Measurements from ENCODE around the gene RLBP1.

Gene RLBP1

DNA sequence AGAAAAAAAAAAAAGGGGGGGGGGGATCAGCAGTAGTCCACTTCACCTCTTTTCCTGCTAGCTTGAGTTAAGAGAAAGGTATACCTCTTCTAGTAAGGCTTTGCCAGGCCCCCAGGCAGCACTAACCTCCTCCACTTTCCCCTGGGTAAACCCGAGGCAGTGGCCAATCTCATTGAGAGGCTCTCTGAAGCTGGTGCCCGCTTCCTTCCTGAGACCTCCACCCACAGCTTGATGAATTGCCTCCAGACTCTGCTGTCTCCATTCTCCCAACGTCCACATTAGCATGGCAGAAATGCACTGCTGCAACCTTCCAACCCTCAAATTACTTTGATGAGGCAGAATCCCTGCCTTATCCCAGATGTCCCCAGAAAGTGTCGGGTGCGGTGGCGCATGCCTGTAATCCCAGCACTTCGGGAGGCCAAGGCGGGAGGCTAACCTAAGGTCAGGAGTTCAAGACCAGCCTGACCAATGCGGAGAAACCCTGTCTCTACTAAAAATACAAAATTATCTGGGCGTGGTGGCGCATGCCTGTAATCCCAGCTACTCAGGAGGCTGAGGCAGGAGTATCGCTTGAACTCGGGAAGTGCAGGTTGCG lies 15.3 kb downstream of the RLBP1 start:
- DNase-seq = no peak

GRCh38 chr15:89203705-89204273 lies 17.6 kb downstream of the RLBP1 start:
- peak; percentile 6 to 20 for DNase-seq

DNA sequence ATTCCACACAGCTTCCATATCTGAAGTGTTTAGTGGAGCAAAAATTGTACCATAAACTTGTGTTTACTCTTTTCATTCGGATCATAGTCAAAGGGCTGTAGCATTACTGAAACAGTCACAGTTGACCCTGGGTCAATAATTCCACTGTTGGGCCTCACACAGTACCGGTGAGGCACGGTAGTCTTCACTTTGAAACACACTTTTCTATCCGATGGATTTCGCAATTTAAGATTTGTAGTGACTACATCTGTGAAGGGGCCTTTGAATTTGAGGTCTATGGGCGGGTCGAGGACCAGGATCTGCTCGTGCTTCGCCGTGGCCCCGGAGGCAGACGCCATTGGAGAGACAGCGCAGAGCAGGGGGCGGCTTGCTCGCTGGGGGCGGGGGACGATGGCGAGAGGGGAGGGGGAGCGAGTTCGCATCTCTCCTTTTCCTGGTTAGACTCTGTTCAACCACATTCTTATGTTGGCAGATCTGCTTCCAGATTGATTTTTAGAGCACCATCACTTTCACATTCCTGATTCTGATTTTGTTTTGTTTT lies 19.8 kb downstream of the RLBP1 start:
- no peak for DNase-seq

DNA sequence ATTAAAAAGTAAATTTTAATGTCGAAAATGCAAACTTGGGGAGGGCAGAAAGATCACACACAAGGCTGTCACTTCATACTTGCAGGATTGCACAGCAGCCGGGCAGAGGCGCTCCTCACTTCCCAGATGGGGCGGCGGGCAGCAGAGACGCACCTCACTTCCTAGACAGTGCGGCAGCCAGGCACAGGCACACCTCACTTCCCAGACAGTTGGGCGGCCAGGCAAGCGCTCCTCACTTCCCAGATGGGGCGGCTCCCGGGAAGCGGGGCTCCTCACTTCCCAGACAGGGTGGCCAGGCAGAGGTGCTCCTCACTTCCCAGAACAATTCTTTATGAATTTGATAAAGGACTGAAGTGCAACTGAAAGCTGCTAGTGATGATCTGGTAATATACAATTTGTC lies 21.2 kb downstream of the RLBP1 start:
- DNase-seq = no peak

DNA sequence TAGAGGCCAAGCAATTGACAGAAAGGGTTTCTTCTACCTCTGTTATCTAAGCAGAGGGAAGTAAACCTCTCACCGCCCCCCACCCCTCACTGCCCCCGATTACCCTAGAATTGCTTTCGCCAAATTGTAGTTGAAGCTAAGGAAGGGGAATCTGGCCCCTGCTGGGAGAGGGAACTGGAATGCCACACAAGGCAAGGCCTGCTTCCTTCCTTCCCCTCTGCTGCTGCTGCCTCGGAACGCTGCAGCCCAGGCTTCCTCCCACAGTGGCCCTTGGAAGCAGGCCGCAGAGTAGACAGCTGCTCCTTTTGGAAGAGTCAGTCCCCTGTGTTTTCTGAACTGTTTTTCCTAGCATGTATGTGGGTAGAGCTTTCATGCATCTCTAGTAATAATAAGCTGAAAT lies 21.6 kb downstream of the RLBP1 start:
- DNase-seq = no peak

GRCh38 chr15:89198934-89199333 lies 22.4 kb downstream of the RLBP1 start:
- no peak for DNase-seq

GRCh38 chr15:89198196-89198595 lies 23.2 kb downstream of the RLBP1 start:
- DNase-seq = no peak

DNA sequence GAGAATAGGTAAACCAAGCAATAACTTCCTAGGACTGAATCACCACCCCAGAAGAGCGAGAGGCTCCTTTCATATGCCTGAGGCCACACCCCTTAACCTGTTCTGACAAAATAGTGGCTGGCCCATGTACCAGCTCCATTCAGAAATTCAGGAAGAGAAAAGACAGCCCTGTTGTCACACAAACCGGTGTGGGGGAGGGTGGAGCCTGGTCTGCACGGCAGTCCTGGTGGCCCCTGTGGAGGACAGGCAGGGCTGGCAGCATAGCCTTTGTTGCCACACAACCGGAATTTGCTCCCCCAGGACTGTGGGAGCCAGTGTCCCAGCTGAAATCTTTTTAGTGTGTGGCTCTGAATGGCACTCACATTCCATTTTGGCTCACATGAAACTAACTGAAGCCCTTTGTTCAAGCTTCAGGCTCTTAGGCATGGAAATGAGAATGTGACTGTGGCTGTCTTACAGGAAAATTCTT lies 23.8 kb downstream of the RLBP1 start:
- no peak for DNase-seq

DNA sequence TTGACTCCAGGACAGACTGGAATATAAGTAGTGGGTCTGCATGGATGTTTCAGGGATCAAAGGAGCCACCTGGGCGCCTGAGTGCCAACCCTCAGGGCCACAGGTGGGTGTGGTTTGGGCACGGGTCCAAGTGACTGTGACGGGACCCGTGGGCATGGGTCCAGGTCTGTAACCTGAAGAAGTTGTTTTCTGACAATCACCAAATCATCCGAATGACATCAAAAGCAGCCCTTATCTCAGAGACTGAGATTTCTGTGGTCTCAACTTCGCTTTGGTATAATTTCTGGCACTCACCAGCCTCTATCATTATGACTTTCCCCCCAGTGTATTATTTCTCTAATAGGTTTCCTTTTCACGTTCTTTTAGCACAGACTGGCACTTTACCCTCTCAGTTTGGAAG lies 24.4 kb downstream of the RLBP1 start:
- DNase-seq = no peak

GRCh38 chr15:89196241-89196640 lies 25.1 kb downstream of the RLBP1 start:
- DNase-seq = no peak

- no peak for DNase-seq
Observed at GRCh38 chr15:89195836-89196235, 25.5 kb downstream of the RLBP1 start.

GRCh38 chr15:89194608-89195007 lies 26.8 kb downstream of the RLBP1 start:
- DNase-seq = no peak

- DNase-seq = no peak
Observed at GRCh38 chr15:89192766-89193165, 28.6 kb downstream of the RLBP1 start.

DNA sequence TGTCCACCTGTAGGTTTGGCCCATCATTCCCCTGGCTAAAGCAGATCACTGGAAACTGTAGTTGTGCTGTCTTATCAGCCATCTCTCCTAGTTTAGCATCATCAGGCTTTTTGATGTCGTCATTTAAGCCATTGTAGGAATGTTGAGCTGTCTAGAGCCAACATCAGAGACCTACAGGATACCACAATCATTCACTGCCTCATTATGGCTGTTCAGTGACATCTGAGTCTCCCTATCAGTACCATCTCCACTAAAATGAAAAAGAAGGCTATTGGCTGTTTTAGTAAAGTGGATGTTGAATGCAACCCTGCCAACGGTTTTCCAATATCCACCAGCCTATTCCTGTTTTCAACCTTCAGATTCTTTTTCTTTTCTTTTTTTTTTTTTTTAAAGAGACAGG lies 29.2 kb downstream of the RLBP1 start:
- DNase-seq = no peak

DNA sequence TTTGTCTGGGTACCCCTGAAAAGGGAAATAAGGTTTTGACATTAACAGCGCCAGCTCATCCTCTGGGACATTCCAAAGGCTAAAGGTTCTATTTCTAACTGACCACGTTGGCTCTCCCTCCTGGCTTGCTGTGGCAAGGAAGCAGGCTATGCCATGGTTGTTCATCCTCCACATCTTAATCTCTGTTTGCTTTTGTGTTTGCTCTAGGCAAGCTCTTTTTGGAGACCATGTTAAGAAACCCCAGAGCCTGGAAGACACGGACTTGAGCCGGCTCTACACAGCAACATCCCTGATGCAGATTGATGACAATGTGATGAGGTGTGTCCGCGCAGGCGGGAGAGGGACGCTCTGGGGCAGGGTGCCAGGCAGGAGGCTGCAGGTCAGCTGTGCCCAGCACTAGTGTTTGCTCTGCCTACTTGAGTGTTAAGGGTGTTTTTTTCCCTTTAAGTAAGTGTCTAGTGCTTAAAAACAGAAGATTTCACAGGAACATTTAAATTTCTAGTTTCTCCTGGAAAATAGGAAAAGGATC lies 33.3 kb downstream of the RLBP1 start:
- DNase-seq = no peak

DNA sequence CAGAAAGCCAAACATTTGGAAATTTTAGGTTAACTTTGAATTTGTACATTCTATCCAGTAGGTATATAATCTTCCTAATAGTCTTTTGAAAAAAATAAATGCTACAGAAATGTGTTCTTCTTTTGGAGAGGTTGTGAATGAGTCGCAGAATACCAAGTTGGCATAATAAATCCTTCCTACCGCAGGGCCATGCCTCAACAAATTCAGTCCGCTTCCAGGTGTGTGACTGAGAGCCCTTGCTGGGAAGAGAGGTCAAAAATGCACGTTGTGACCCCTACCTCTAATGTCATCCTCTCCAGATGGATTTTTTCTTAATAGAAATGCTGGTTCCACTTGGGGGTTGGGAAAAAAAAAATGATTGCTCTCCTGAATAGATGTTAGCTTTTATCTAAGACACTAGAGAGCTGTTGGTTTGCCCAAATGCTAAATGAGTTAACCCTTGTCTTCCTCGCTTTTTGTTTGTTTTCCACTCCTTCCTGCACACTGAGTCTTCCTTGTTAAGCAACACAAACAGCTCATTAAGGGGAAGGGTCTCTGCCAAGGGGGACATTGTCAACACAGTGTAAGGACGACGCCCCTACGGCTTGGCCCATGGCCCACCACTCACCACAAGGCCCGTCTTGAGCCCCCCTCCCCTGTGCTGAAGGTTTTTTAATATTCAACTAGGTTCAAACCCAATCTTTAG lies 33.9 kb downstream of the RLBP1 start:
- DNase-seq = no peak

GRCh38 chr15:89186803-89187202 lies 34.6 kb downstream of the RLBP1 start:
- DNase-seq = no peak

GRCh38 chr15:89184886-89185526 lies 36.4 kb downstream of the RLBP1 start:
- DNase-seq = no peak

- DNase-seq = no peak
Observed at GRCh38 chr15:89184357-89184756, 37.0 kb downstream of the RLBP1 start.

DNA sequence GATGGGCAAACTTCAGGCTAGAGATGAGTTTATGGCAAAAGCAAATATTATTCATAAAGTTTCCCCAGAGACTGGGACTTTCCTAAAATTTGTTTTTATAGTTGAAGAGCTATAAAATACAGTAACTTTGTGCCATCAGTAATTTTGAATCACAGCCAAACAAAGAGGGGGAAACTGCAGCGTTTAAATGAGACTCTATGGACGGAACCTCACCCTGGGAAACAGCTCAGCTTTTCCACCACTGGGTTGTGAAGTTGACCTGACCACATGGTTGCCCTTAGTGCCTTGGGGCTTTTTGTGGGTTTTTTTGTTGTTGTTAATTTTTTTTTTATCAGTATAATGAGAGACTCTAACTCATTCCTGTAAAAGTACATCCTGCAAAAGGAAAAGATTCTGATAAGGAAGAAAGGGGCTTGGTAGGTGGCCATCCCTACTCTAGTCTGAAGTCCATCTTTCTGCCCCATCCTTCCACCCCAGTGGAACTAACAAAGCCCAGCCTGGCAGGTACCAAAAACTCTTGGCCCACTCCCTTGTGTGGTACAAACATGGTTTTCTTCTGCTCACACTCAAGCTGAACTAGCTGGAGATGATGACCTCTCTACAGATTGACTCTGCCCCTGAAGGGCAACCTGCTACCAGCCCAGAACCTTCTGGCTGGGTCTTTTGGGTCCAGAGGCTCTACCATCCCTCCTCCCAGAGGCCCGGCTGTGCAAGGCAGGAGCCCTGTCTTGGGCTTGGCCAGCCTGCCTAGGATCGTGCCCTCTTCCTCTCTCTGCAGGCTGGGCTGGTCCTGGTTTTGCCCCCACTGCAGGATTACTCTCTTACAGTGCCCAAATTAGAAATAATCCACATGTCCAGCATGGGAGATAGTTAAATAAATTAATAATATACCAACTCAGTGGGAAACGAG lies 41.2 kb downstream of the RLBP1 start:
- no peak for DNase-seq

- no peak for DNase-seq
Observed at GRCh38 chr15:89178307-89178977, 42.9 kb downstream of the RLBP1 start.

Data from activated CD4-positive, alpha-beta T cell treated with anti-CD3 and anti-CD28 coated beads for 4 hours (primary cell).